ENCODE results near the gene FOLR2. TPM values are rescaled to one million over a fixed set of nuclear protein-coding genes. Genes with fewer than 3 reads are reported as not detected.
"Not testable (repeated sequence)": the region's sequence is repeated elsewhere in the genome, so short reads cannot be mapped to it uniquely, and the experiment has no call there.

FOLR2 gene
- total and polyA plus RNA-seq, 2 of the 8 experiments (the other 6 are each of a cell fraction or from before 2014, with no cell fraction given) = not detected

DNA sequence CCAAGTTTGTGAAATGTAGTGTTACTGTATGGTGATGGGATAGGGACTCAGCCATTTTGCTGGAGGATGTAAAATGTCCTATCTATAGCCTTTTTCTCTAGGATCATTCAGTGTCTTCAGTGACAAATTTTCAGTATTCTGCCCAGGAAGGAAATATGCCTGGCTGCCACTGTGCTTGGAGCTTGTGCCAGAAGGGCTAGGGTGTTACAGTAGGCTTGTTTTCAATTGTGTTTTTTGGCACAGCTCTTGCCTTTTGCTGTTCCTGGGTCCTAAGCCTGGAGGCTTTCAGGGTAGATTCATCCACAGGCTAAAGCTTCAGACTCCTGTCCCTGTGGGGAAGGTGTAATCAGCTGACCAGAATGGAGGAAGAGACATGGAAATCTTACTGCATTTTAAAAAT, 49.4 kb downstream of the FOLR2 start (continued):
- no peak for TF ChIP-seq KDM4A (IDR thresholded peaks at IDR 0.05; ENCODE audit: low read depth, low read length, severe bottlenecking)
- TF ChIP-seq SIN3A (conservative IDR thresholded peaks at IDR 0.05 in 1 of 2, IDR thresholded peaks at IDR 0.05 in 1 of 2; ENCODE audit: low read depth in 1 of 2, low read length in 2 of 2) = no peak
- no peak for TF ChIP-seq ASH2L (IDR thresholded peaks at IDR 0.05; ENCODE audit: low read length)
- TF ChIP-seq SAP30 (IDR thresholded peaks at IDR 0.05; ENCODE audit: insufficient read depth, insufficient replicate concordance, low read length) = no peak
- TF ChIP-seq JUND (IDR thresholded peaks at IDR 0.05; ENCODE audit: low read length) = no peak

DNA sequence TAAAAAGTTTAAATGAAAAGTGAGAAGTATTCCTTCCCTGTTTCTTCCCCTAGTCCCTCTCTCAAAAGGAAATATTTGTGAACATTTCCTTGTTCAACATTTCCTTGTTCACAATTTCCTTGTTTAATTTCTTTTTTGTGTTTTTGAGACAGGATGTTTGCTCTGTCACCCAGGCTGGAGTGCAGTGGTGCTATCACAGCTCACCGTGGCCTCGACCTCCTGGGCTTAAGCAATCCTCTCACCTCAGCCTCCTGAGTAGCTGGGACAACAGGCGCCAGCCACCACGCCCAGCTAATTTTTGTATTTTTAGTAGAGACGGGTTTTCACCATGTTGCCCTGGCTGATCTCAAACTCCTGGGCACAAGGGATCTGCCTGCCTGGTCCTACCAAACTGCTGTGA, 50.4 kb downstream of the FOLR2 start:
- not testable (repeated sequence) for H3K79me2 ChIP-seq (ENCODE audit: control insufficient read depth in 1 of 2, insufficient read depth in 2 of 2, low read length in 2 of 2); H3K27ac ChIP-seq (ENCODE audit: low read depth, low read length); H2AFZ ChIP-seq (ENCODE audit: low read length); H3K4ac ChIP-seq (replicated peaks; ENCODE audit: insufficient read length, low read depth, low read length); H3K9me3 ChIP-seq (ENCODE audit: insufficient read depth in 2 of 2, low read depth in 1 of 2, low read length in 1 of 2); H3K36me3 ChIP-seq (ENCODE audit: control insufficient read depth in 2 of 4, insufficient read depth in 4 of 4, low read length in 3 of 4); H4K5ac ChIP-seq (ENCODE audit: insufficient read length, low read depth, low read length); H3K79me1 ChIP-seq (ENCODE audit: low read depth, low read length); H3K14ac ChIP-seq (ENCODE audit: insufficient read length); H2BK20ac ChIP-seq (ENCODE audit: low read length); DNase-seq (ENCODE audit: low read depth in 1 of 2, low spot score in 2 of 2); H2AK5ac ChIP-seq (ENCODE audit: low read depth, low read length); H3K23me2 ChIP-seq (ENCODE audit: low read depth, low read length); H4K8ac ChIP-seq (ENCODE audit: extremely low read depth, insufficient read depth, low read length); H2BK5ac ChIP-seq (ENCODE audit: low read depth, low read length); H3K27me3 ChIP-seq (replicated peaks in 1 of 4; ENCODE audit: control insufficient read depth in 3 of 4, extremely low read depth in 1 of 4, insufficient read depth in 3 of 4, low read length in 3 of 4); H3K18ac ChIP-seq (ENCODE audit: extremely low read depth, low read length); FAIRE-seq; H2BK120ac ChIP-seq (replicated peaks; ENCODE audit: low read depth, low read length); H4K91ac ChIP-seq (replicated peaks; ENCODE audit: insufficient read length, low read length); H4K20me1 ChIP-seq (replicated peaks in 1 of 2; ENCODE audit: control insufficient read depth in 1 of 2, insufficient read depth in 2 of 2, low read length in 2 of 2); H2BK12ac ChIP-seq (ENCODE audit: low read depth, low read length); H3K4me3 ChIP-seq (ENCODE audit: extremely low read depth in 1 of 4, insufficient read depth in 2 of 4, low read depth in 3 of 4, low read length in 4 of 4); H2BK15ac ChIP-seq (ENCODE audit: low read length); H3K9ac ChIP-seq (replicated peaks in 1 of 4; ENCODE audit: extremely low read depth in 1 of 4, low read depth in 3 of 4, low read length in 3 of 4); H3K4me1 ChIP-seq (replicated peaks in 1 of 4; ENCODE audit: control insufficient read depth in 3 of 4, insufficient read depth in 4 of 4, low read length in 3 of 4); H3K4me2 ChIP-seq (ENCODE audit: insufficient read depth in 1 of 2, low read depth in 2 of 2, low read length in 2 of 2); H3K23ac ChIP-seq (ENCODE audit: insufficient read length); H3K56ac ChIP-seq (replicated peaks; ENCODE audit: insufficient read length, low read depth, low read length)
- ChIA-PET POLR2A (ENCODE audit: partially characterized antibody) (interaction anchor here (1.1 kb wide), 1 partner anchor 152 kb away, joined by 4 read pairs; no protein-coding TSS in a partner anchor), CTCF (ENCODE audit: partially characterized antibody) (interaction anchor here (1.0 to 1.8 kb wide), 9 partner anchors 11 to 175 kb away, joined by 3 to 6 read pairs (median 3); no protein-coding TSS in a partner anchor)
- WGBS, 2 experiments (ENCODE audit: extremely low coverage in 1 of 2, insufficient coverage in 1 of 2, insufficient read length in 1 of 2, insufficient replicate concordance in 2 of 2, low coverage in 1 of 2, low lambda C conversion rate in 2 of 2, missing lambda C conversion rate in 1 of 2) = 79% methylated on average over 5 of the region's 5 CpGs; no CpG with 5 or more reads in 1 of the 2 experiments

Data from H1 (cell line).